Stimulated activated CD8-positive, alpha-beta memory T cell treated with anti-CD3 and anti-CD28 coated beads, Interleukin-15, amount 100 ng/mL, for 4 hours (primary cell): ENCODE results near the gene TP53I13.
"Not testable (repeated sequence)": the region's sequence is repeated elsewhere in the genome, so short reads cannot be mapped to it uniquely, and the experiment has no call there.

Experiments used
- DNase-seq, 2 donors: peaks; one replicate each; pipeline ENCODE4 v3.0.0-alpha.2; 2020; ENCODE audit warnings: low read depth in 2 of 2

TP53I13 gene

GRCh38 chr17:29568331-29569244, at the start of gene TP53I13:
Gene TP53I13 (plus strand): TSS chr17:29568701. CDS start chr17:29568759, 58 bp downstream.
- DNase-seq: peak; percentile 84 to 85

GRCh38 chr17:29524692-29525091, 43.8 kb upstream of the TP53I13 start:
- DNase-seq: no peak

GRCh38 chr17:29526322-29526721, 42.2 kb upstream of the TP53I13 start:
- no peak for DNase-seq

- no peak for DNase-seq
Observed at GRCh38 chr17:29533976-29534375, 34.5 kb upstream of the TP53I13 start.

- no peak for DNase-seq
Observed at GRCh38 chr17:29544066-29544465, 24.4 kb upstream of the TP53I13 start.

GRCh38 chr17:29546085-29546484, 22.4 kb upstream of the TP53I13 start:
- no peak for DNase-seq

- DNase-seq: no peak
Observed at GRCh38 chr17:29546830-29547229, 21.7 kb upstream of the TP53I13 start.

- no peak for DNase-seq
Observed at GRCh38 chr17:29549177-29549923, 19.2 kb upstream of the TP53I13 start.

- DNase-seq: no peak
Observed at GRCh38 chr17:29555840-29556239, 12.7 kb upstream of the TP53I13 start.

- DNase-seq: no peak
Observed at GRCh38 chr17:29557085-29557738, 11.3 kb upstream of the TP53I13 start.

GRCh38 chr17:29557739-29558116, 10.8 kb upstream of the TP53I13 start:
- no peak for DNase-seq

- DNase-seq: not testable (repeated sequence)
Observed at GRCh38 chr17:29558139-29558538, 10.4 kb upstream of the TP53I13 start.

GRCh38 chr17:29559640-29560039, 8.9 kb upstream of the TP53I13 start:
- DNase-seq: no peak

GRCh38 chr17:29560316-29560715, 8.2 kb upstream of the TP53I13 start:
- no peak for DNase-seq

- DNase-seq: no peak
Observed at GRCh38 chr17:29561554-29562517, 6.7 kb upstream of the TP53I13 start.

- no peak for DNase-seq
Observed at GRCh38 chr17:29562615-29563014, 5.9 kb upstream of the TP53I13 start.

- DNase-seq: no peak
Observed at GRCh38 chr17:29563816-29564215, 4.7 kb upstream of the TP53I13 start.

- no peak for DNase-seq
Observed at GRCh38 chr17:29565643-29566472, 2.6 kb upstream of the TP53I13 start.

GRCh38 chr17:29566473-29567303, 1.8 kb upstream of the TP53I13 start, which contains the start of gene ABHD15:
Gene ABHD15 (minus strand): TSS chr17:29567037. CDS start chr17:29566966, 71 bp downstream.
- DNase-seq: peak in 1 of 2 donors; percentile 44

- DNase-seq: no peak
Observed at GRCh38 chr17:29567304-29567553, 1.3 kb upstream of the TP53I13 start.
